ENCODE results near the gene HEATR3.

The HEATR3 gene

DNA sequence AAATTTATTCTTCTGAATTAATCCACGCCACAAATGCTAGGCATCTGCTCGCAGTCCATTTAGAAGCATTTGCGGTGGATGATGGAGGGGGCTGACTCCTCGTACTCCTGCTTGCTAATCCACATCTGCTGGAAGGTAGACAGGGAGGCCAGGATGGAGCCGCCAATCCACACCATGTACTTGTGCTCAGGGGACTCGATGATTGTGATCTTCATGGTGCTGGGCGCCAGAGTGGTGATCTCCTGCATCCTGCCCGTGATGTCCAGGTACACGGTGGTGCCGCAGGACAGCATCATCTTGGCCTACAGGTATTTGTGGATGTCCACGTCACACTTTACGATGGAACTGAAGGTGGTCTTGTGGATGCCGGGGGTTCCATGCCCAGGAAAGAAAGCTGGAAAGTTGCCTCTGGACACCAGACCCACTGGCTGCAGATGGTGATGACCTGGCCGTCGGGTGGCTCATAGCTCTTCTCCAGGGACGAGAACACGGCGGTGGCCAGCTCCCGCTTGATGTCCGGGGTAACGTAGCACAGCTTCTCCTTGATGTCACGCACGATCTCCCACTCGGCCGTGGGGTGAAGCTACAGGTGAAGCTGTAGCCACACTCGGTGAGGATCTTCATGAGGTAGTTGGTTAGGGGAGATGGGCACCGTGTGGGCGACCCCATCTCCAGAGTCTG is 7.5 kb upstream of the HEATR3 start:
- no peak for DNase-seq (ENCODE audit: low read depth)

DNA sequence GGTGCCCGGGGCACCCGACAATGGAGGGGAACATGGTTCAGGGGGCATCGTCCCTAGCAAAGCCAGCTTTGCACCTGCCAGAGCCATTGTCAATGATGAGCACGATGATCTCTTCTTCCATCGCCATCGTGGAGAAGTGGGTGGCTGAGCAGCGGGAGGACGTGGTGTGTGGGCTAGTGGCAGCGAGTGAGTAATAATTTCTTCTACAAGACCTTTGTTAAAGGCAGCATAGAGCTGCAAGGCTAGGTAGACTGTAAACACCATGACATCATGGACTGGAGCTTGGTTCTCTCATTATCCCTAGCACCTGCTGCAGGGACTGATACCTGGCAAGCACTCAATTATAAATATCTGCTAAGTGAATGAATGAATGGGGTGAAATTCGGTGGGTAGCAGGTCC is 6.7 kb upstream of the HEATR3 start:
- DNase-seq (ENCODE audit: low read depth), result no peak

DNA sequence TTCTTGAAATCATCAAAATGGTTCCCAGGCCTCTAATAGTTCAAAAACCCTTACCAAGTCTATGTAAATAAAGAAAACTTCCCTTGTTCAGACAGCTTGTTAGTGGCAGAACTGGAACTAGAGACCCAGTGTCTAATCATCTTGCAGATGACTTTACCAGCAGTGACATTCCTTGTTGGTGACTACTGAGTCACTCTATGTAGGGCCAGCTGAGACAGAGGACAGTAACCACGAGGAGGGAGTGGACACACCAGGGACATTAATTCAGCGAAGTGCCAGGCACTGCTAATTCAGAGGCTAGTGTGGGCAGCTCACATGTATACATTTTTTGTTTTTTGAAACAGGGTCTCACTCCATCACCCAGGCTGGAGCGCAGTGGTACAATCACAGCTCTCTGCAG is 6.1 kb upstream of the HEATR3 start:
- no peak for DNase-seq (ENCODE audit: low read depth)

DNA sequence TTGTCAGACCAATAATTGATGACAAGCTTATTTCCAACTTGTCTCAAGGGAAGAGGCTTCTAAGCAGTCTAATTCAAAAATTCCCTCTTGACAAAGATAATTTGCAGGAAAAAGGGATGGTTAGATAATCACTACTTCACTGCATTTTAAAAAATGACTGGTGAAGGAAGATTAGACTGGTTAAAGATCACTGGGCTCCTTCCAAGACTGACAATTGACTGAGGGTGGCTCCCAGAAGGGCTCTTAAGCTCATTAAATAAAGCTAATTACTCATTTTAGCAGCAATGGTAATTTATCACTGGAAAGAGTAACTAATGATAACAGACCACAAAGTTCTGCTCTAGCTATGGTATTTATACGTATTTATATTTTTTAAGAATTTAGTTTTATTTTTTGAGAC is 4.4 kb upstream of the HEATR3 start:
- no peak for DNase-seq (ENCODE audit: low read depth)

DNA sequence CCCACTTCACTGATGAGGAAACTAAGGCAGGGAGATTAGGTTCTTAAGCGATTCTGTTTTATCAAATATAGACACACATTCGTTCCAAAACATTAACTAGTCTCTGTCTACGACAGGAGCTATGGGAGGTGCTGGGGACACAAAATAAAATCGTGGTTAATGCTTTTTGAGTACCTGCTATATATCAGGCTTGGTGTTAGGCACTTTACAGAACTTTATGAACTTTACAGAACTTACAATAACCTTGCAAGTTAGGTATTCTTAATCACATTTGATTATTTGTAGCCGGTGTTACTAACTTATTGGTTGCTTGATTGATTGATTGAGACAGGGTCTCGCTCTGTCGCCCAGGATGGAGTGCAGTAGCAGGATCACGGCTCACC is 538 bp upstream of the HEATR3 start:
- DNase-seq (ENCODE audit: low read depth), result no peak

DNA sequence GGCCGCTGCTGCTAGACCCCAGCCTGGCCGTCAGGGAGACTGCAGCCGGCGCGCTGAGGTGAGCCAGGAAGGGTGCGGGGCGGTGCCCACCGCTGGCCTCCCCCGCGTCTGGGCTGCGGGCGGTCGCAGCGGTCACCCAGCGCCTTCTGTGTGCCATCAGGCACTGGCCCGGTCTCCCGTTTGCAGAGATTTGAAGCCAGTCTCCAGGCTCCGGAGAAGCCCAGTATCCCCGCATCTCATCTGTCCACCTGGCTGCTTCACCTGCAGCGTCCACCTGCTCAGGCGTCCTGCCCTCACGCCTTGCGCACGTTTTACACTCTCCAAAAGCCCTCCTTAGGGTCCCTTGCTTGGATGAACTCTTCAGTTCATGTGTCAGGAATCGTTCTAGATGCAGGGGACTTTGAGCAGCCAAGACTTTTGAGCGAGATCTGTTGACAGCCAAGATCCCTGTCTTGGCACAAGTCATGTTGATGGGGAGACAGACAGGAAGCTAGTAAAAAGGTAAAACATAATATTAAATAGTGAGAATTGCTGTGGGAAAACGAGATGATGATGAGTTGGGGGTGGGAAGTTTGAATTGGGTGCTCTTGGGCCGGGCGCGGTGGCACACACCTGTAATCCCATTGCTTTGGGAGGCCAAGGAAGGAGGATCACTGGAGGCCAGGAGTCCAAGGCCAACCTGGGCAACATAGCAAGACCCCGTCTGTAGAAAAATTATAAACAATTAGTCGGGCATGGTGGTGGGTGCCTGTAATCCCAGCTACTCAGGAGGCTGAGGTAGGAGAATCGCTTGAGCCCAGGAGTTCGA is 916 bp downstream of the HEATR3 start:
- no peak for DNase-seq (ENCODE audit: low read depth)

DNA sequence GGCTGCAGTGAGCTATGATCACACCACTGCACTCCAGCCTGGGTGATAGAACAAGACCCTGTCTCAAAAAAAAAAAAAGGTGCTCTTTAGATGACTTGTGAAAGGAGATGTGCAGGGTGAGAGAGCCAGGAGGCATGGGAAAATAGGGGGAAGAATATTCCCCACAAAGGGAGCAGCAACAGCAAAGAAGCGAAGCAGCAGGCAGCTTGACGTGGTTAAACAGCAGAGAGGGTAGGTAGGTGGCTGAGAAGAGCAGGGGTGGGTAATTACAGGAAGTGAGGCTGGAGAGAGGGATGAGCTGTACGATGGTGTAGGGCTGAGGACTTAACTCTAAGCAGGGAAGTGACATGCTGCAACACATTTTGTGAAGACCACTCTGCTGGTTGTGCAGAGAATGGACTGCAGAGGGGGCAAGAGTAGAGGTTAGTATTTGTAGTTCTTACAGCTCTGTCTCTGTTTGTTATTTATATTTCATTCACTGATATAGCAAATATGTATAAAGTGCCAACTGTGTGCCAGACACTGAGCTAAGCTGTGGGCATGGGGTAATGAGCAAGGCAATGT is 1.6 kb downstream of the HEATR3 start:
- DNase-seq (ENCODE audit: low read depth), result peak; percentile 72

DNA sequence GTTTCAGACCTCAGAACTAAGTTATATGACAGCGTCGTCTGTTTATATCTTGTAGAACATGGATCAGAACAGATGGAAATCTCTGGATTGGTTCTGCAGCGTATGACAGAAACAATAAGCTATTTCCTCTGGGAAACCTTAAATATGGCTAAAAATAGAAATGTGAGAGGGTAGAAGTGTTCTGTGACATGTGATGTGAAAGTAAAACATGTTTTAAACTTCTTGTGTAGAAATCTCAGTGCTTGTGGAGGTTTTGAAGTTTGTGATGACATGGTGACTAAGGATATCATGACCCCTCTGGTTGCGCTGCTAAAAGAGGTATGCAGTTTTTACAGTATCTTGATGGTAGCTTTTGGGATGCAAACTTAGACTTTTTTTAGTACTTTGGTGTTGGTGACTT is 2.8 kb downstream of the HEATR3 start:
- peak; percentile 82 for DNase-seq (ENCODE audit: low read depth)

DNA sequence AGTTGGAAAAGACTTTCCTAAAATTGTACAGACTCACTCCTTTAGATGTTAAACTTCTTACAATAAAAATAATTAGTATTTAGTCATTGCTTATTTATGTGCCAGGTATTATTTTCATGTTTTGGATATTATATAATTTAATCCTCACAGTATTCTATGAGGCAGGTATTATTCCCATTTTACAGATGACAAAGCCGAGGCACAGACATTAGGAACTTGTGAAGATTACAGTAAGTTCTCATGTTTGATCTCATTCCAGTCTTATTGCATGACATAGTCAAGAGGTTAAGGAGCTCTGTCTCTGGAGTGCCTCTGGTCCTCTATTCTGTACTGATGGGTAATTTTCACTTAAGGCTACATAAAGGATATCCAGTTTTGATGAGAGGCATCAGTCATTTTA is 3.3 kb downstream of the HEATR3 start:
- DNase-seq (ENCODE audit: low read depth), result no peak

DNA sequence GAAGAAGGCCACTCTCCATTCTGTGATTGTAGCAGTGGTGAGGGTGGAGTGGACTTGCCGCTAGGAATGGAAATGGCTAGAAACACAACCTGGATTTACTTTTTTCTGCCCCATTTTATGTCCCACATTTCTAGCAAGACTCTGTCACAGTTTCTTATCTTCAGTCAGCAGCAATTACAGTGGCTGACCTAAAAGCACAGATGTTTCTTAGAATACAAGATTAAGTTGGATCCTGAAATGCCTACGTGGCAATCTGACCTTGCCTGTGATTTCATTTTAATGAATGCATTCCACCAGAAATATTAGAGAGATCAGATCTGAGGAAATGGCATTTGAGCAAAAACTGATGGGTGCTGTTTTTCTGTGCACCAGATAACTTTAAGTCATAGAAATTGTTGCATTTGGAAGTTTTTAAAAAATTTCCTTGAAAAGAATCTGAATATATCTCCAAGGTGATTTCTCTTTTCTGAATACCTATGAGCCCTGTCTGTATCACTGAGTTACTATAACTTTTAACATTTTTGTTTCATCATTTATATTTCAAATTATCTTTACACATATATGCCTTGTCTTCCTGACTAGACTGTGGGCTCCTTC is 5.4 kb downstream of the HEATR3 start:
- no peak for DNase-seq (ENCODE audit: low read depth)

DNA sequence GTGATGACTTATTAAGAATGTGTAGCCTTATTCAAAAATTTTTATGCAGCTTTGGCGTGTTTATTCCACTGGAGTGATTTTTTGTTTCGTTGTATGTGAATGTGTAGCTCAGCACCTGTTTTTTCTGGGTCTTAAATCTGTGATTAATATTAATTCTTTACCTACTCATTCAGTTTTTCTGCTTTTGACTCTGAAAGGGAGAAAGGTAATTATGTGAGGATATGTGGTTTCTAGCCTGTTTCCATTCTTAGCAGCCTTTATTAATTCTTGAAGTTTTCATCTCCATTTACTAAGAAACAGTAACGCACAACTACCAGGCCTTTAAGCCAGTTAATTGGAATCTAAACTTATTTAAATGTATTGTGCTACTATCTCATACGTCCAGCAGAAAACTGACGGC is 7.0 kb downstream of the HEATR3 start:
- DNase-seq (ENCODE audit: low read depth), result no peak

DNA sequence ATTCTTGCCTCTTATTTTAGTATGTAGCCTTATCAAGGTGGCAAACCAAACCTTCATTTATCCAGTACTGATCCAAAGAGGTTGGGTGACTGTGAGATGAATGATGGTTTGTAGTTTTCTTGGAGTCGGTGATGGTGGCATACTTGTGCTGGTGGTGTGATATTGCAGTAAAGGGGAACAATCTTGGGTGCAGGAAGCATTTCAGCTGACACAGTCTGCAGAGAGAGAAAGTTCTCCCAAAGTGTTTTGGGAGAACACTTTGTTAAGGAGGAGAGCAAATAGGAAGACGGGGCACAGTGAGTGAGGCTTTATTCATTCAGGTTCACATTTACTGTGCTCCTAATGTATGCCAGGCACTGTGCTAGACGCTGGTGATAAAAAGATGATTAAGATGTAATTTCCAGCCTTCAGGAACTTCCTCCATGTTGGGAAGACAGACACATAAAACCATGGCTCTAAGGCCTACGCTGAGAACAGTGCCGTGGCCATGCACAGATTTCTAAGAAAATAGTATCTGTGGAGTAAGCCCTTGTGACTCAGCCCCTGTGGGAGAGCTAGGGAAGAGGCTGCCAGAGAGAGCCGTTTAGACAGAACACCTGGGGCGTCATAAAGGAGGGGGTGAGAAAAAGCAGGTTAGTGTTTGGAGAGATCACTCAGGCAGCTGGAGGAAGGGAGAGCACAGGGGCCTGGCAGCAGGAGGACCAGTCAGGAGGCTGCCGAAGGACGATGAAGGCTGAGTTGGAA is 13.8 kb downstream of the HEATR3 start:
- no peak for DNase-seq (ENCODE audit: low read depth)

DNA sequence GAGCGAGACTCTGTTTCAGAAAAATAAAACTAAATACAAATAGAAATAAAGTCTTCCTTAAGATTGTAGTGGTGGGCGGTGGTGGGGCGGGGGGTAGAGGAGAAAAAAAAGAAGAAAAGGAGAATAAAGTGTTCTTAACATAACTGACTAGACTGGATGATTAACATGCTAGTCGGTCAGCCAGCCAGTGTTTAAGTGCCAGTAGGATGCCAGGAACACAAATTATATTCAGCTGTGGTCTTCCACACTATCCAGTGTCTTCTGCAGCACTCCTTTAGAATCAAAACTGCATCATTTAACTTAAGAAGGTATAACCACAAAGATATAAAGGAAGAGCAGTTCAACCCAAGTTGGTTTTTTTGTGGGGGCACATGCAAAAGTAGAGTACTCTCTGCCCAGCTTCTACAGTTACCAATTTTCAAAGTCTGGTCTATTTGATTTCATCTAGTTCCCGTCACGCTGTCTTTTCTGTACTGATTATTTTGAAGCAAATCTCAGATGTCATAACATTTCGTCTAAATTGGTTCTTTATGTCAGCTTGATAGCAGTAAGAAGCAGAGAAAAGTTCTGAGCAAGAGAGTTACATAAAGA is 15.8 kb downstream of the HEATR3 start:
- no peak for DNase-seq (ENCODE audit: low read depth)

DNA sequence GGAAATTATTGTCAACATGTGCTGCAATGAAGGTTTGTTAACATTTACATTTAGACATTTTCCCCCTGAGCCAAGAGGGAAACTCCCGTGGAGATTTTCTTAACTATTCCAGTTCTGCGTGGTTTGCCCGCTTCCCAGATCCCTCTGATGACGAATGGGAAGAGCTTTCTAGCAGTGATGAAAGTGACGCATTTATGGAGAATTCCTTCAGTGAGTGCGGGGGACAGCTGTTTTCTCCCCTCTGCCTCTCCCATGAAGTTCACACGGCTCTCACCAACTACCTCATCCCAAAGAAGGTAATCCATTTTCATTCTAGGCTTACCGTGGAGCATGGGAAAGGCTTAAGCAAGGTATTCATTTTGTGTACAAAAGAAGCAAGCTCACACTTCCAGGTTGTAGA is 18.2 kb downstream of the HEATR3 start:
- no peak for DNase-seq (ENCODE audit: low read depth)

DNA sequence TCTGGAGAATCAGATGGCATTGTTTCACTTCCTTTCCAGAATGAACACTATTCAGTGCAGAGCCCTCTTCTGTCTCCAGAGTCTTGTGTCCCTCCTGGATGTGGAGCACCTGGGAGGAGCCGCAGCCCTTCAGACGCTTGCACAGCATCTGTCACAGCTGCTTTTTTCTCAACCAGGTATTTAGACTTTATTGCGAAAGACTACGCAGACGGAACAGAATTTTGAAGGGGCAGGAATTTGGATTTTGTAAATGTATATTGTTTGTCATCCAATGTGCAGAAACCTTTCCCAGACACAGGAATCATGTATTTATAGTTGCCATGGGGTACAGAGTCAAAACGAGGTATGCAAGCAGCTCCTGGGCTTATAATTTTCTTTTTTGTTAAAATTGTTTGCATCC is 20.4 kb downstream of the HEATR3 start:
- no peak for DNase-seq (ENCODE audit: low read depth)

DNA sequence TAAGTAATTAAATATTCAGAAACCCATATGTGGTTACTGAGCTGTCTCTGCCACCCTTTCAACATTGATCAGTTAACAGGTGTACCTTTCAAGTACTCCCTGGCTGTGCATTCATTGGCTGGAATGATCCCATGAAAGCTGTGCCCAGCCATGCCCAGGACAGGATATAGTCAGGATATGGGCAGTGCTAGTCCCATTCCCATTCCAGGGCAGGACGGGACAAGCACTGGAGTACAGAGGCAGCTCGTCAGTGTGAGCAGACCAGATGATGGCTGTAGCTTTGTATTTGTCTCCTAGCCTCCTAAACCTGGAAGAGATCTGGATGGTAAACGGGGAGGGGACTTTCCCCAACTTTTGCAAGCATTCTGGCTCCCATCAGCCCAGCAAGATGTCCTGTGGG is 22.5 kb downstream of the HEATR3 start:
- DNase-seq (ENCODE audit: low read depth), result no peak

DNA sequence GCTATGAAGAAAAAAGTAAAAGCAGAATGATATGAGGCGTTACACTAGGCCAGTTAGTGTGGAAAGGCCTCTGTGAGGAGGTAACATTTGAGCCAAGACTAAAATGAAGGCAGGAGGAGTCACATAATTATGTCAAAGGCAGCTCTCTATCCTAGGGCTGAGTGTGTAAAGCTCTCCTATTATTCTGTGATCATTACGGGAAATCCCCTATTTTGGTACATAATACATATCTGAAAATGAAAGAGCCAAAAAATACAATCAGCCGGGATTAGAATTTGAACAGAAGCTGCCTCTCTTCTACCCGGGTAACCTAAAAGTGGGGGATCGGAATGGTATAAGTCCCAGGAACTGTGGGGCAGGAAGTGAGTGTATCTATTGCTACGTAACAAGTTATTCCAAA is 27.1 kb downstream of the HEATR3 start:
- no peak for DNase-seq (ENCODE audit: low read depth)

DNA sequence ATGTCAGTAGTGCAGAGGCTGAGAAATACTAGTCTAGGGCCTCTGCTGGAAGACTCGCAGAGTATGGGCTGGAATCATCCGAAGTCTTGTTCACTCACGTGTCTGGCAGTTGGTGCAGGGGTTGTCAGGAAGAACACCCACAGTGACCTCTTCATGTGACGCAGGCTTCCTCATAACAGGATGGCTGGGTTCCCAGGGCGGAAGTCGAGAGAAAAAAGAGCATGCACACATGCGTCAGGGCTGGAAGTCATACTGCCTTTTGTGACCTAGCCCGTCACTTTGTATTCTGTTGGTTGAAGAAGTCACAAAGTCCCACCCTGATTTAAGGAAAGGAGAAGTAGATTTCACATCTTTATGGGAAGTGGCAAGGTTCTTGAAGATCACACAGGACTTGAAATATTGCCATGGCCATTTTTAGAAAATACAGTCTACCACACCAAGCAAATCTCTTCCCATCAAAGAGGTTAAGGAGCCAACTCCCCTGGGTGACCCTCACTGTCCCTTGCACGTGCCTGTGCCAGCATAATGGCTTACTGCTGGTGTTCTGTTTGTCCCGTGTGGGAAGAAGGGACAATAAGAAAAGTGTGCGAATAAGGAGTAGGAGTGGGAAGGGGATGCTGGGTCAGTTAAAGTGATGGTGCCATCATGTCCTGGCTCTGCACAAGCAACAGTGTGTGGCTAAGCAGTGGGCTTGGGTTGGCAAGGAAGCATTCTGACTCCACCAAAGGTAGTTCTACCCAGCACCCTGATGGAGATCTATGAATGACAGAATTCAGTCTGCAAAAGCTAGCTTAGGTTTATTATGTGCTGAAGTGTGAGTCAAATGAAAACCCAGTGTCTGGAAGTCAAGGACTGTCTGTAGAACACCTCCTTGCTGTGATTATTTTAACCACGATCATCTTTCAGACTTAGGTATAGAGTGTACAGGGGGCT is 28.1 kb downstream of the HEATR3 start:
- no peak for DNase-seq (ENCODE audit: low read depth)

DNA sequence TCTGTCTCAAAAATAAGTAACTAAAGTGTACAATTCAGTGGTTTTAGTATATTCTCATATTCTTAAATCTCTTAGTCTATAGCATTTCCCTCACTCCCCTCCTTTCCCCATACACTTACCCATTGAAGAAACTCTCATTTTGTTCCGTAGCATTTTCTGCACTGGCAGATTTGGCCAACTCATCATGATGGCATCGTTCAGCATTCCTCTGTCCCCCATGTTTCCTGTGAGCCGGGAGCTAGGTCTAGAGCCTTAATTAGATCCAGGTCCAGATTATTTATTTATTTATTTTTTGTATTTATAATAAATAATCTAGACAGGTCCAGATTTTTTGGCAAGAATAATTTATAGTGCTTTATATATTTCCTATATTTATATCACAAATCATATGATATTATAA is 31.0 kb downstream of the HEATR3 start:
- DNase-seq (ENCODE audit: low read depth), result peak; percentile 92

DNA sequence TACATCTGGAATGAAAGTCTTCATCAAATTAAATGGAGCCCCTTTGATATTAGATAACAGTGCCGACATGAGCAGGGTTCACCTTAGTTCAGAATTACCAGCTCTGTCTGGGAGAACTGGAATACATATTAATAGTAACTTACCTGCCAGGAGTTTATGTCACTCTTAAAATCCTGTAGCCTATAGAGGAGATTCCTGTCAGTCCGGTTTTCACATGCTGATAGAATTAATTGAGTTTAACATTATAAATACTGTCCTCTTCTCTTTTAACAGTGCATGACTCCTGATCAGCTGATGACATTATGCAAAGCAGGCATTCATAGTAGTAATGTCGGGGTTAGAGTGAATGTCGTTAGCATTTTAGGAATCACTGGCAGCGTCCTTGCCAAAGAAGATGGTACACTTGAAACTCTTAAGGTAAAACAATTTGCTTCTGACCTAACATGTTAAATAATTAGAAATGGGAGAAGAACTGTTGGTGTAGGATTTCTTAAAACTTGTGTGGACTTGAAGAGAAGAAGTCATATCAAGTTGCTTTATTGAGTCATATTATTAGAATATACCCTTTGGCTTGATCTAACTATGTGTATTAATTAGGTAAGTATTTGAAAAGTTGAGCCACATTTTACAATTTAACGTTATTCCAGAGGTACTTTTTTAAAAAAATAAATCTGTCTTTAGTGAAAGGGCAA is 34.3 kb downstream of the HEATR3 start:
- DNase-seq (ENCODE audit: low read depth), result no peak
